ENCODE results near the gene IL1R1.

GRCh38 chr2:102229141-102229769, 86.7 kb downstream of the IL1R1 start:
- TF ChIP-seq CTCF (conservative IDR thresholded peaks at IDR 0.05 in 1 of 2, IDR thresholded peaks at IDR 0.05 in 1 of 2; ENCODE audit: extremely low read depth in 1 of 2, insufficient read depth in 1 of 2, low read depth in 1 of 2, low read length in 2 of 2) (no peak), EZH2 (IDR thresholded peaks at IDR 0.05; ENCODE audit: borderline replicate concordance, low read length) (no peak)
